GM21447 (cell line): ENCODE measurements around the gene CNNM4.
A peak's percentile ranks its signal among the peaks of the same experiment; 100 is the strongest.

ENCODE experiments used
- ATAC-seq: cut with Tn5 transposase; IDR thresholded peaks from one replicate; pipeline ENCODE4 v1.9.1; 2021; ENCODE audit not compliant: unreplicated experiment

The CNNM4 gene

GRCh38 chr2:96757477-96757860 is 3.2 kb upstream of the CNNM4 start:
- ATAC-seq, result no peak

GRCh38 chr2:96758987-96759386 is 1.7 kb upstream of the CNNM4 start:
- no peak for ATAC-seq

GRCh38 chr2:96759548-96759947 is 1.2 kb upstream of the CNNM4 start:
- ATAC-seq, result no peak

DNA sequence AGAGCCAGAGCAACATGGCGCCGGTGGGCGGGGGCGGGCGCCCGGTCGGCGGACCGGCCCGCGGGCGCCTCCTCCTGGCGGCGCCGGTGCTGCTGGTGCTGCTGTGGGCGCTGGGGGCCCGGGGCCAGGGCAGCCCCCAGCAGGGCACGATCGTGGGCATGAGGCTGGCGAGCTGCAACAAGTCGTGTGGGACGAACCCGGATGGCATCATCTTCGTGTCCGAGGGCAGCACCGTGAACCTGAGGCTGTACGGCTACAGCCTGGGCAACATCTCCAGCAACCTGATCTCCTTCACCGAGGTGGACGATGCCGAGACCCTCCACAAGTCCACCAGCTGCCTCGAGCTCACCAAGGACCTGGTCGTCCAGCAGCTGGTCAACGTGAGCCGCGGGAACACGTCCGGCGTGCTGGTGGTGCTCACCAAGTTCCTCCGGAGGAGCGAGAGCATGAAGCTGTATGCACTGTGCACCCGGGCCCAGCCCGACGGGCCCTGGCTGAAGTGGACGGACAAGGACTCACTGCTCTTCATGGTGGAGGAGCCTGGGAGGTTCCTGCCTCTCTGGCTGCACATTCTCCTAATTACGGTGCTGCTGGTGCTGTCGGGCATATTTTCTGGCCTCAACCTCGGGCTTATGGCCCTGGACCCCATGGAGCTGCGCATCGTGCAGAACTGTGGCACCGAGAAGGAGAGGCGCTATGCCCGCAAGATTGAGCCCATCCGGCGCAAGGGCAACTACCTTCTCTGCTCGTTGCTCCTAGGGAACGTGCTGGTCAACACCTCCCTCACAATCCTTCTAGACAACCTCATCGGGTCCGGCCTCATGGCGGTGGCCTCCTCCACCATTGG is 507 bp downstream of the CNNM4 start:
- ATAC-seq, result peak; percentile 39

DNA sequence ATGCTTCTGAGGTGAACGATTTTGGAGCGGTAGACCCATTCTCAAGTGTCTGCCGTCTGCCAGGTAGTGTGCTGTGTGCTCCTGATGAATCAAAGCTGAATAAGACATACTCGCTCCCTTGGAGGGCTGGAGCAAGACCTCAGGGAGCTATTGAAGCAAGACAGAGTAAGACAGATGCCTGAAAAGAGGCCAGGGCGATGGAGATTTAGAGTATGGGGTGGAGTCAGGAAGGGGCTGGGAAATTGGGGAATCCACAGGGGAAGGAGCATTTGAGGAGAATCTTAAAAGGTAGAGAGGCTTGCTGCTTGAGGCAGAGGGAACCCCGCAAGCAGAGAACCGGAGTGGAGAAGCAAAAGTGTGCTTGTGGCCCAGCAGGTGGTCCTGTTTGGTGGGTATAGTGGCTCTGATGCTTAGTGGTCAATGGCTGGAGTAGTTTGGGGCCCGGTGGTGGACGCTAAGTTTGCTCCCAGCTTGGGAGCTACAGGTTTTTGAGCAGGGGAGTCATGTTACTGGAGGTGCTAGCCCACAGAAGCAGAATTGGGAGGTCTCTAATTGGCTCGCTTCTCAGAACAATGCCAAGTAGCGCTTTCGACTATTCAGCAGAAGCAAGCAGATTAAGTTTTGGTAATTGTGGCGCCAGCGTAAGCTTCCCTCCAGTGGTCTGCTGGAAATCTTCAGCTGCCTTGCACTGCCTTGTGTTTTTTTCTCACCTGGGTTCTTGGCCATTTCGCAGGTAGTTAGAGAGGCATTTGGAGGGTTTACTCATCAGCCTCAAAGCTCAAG is 2.0 kb downstream of the CNNM4 start:
- no peak for ATAC-seq

DNA sequence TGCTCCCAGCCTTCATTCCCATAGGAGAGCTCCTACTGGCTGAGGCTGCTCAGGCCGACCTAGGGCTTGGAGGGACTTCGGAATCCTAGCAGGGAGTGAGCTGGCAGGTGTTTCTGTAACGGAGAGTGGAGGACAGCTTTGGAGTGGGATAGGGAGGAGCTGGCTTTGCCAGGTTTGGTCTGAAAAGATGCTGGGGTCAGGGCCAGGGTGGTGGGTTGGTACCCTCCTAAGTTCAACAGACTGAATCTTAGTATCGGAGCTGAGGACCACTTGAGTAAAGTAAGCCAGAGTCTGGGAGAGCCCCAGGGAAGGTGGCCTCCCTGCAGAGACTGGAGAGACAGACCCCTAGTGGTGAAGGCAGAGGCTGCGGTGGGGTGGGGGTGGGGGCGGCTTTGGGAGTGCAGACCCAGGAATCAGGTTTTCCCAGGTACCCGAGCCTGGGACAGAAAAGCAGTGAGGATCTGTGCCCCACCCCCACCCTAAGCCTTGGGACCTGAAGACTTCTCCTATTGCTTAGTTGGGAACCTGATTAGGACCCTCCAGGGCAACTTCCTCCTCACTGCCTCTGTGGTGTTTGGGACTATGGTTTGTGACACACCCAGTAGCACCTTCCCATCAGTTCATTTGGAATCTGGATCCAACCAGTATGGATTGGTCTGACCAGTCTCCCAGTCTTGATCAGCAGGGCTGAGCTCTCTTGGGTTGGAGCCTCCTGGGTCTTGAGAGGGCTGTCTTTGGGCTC is 3.0 kb downstream of the CNNM4 start:
- no peak for ATAC-seq

DNA sequence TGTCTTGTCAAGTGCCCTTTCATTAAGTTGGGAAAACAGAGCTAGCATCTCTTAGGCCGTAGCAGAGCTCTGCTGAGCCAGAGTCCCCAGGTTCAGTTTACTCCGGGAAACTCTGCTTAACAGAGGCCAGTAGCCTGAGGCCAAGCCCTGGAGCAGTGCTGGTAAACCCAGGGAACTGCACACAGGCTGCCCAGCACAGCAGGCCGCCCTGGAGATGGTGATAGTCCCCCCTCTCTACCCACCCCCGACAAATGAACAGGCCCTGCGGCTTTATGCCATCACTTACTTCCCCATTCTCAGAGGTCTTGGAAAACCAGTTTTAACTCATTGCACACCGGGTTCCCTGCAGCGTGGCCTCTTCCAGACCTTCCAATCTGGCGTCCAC is 3.5 kb downstream of the CNNM4 start:
- ATAC-seq, result no peak

GRCh38 chr2:96767135-96767871 is 6.6 kb downstream of the CNNM4 start:
- no peak for ATAC-seq

- ATAC-seq, result no peak
Measured at GRCh38 chr2:96768083-96768561, 7.4 kb downstream of the CNNM4 start.

- no peak for ATAC-seq
Measured at GRCh38 chr2:96769814-96770213, 9.1 kb downstream of the CNNM4 start.

GRCh38 chr2:96770442-96771202 is 9.9 kb downstream of the CNNM4 start:
- no peak for ATAC-seq

- ATAC-seq, result no peak
Measured at GRCh38 chr2:96771796-96772618, 11.3 kb downstream of the CNNM4 start.

DNA sequence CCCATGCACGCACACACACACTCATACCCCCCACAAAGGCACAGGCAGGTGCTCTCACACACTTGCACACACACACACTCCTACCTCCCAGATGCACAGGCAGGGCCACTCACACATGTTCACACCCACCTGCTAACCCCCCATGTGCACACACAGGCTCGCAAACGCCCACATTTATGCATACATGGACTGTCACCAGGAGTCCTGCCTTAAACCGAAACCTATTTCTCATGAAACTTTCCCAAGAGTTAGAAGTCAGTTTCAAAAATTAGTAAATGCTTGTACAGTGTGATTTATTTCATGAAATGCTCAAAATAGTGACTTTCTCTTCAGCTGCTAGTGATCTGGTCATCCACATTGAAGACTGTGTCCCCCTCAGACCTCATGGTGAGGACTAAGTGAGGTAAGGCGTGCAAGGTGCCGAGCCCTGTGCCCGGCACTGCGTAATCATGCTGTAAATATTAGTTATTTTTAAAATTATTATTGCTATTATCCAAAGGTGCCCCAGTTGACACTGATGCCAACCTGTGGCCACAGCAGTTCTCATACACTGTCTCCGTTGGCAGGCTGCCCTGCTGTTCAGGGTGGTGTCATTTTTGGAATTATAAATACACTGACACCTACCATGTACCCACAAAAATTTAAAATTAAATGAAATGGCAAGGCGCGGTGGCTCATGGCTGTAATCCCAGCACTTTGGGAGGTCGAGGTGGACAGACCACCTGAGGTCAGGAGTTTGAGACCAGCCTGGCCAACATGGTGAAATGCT is 12.4 kb downstream of the CNNM4 start:
- ATAC-seq, result no peak

- ATAC-seq, result peak; percentile 36
Measured at GRCh38 chr2:96773922-96774321, 13.2 kb downstream of the CNNM4 start.

DNA sequence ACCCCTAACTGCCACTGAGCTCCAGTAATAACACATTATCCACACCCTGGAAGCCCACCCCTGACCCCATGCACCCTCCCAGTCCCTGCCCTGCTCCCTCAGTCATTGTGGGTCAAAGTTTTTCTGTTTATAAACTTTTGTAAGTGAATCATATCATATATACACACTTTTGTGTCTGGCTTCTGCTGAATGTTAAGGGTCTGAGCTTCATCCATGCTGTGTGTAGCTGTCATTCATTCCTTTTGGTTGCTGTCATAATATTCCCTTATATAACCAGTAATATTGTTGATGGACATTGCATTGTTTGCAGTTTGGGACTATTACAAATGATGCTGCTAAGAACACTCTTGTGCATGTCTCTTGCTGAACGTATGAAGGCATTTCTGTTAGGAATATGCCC is 14.5 kb downstream of the CNNM4 start:
- no peak for ATAC-seq

DNA sequence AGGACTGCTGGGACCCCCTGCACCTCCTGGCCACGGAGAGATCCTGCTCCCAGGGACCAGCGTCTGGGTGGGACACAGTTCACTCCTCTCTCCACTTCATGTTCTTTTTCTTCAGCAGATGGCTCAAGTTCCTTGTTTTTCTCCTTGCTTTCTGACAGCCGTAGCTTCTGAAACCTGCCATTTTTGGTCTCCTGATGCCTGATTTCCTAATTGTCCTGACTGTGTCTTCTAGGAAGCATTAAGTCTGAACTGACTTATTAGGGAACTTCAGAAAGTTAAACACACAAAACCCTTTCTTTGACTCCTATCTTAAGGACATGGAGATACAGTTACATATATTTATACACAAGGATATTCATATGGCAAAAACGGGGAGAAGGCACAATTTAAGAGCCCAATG is 22.7 kb downstream of the CNNM4 start:
- ATAC-seq, result no peak

- ATAC-seq, result no peak
Measured at GRCh38 chr2:96787411-96787810, 26.7 kb downstream of the CNNM4 start.

DNA sequence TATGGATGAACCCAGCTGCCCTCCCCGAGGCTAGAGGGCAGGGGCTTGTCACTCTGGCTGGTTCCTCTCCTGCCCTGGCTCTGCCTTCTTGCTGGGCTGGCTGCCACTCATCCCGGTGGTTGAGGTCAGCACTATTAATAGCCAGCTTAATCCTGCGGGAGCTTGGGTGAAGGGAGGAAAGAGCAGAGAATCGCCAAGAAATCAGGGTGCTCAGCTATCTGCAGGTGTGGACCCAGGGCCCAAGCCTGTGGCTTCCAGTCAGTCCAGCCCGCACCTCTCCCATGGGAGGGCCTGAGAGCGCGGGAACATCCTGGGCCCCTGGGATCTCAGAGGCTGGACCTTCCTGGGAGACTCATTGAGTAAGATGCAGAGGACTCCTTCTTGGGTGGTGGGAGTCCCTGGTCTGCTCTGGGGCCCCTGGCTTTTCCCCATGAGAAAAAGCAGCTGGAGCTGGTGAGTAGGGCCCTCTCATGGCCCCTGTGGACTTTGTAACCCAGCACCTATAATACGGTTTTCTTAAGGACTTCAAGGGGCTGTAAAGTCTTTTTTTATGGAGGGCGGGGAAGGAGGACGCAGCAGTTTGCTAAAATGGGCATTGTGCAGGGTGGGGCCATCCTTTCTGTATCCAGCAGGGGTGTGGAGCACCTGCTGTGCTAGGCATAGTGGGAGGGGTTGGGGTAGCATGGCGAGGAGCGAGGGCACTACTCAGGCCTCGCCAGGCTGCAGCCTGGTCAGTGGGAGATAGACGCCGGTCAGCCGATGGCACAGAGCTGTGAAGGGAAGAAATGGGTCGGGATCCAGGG is 27.9 kb downstream of the CNNM4 start:
- ATAC-seq, result no peak
